ENCODE data around the gene PCDHGB6.
A peak's percentile ranks its signal among the peaks of the same experiment; 100 is the strongest.

Gene PCDHGB6

DNA sequence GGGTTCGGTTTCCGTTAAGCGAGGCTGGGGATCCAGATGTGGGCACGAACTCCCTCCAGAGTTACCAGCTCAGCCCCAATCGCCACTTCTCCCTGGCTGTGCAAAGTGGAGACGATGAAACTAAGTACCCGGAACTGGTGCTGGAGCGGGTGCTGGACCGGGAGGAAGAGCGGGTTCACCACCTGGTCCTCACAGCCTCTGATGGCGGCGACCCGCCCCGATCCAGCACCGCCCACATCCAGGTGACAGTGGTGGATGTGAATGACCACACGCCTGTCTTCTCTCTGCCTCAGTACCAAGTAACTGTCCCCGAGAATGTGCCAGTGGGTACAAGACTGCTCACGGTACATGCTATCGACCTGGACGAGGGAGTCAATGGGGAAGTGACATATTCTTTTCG lies 24.5 kb upstream of the PCDHGB6 start:
- peak overlapping the region; percentile 71 for H3K4me3 ChIP-seq (ENCODE audit: low read length)
- DNase-seq (ENCODE audit: low read depth): no peak
- TF ChIP-seq, protein P1, sequence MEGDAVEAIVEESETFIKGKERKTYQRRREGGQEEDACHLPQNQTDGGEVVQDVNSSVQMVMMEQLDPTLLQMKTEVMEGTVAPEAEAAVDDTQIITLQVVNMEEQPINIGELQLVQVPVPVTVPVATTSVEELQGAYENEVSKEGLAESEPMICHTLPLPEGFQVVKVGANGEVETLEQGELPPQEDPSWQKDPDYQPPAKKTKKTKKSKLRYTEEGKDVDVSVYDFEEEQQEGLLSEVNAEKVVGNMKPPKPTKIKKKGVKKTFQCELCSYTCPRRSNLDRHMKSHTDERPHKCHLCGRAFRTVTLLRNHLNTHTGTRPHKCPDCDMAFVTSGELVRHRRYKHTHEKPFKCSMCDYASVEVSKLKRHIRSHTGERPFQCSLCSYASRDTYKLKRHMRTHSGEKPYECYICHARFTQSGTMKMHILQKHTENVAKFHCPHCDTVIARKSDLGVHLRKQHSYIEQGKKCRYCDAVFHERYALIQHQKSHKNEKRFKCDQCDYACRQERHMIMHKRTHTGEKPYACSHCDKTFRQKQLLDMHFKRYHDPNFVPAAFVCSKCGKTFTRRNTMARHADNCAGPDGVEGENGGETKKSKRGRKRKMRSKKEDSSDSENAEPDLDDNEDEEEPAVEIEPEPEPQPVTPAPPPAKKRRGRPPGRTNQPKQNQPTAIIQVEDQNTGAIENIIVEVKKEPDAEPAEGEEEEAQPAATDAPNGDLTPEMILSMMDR (conservative IDR thresholded peaks at IDR 0.05; ENCODE audit: low read length): no peak

DNA sequence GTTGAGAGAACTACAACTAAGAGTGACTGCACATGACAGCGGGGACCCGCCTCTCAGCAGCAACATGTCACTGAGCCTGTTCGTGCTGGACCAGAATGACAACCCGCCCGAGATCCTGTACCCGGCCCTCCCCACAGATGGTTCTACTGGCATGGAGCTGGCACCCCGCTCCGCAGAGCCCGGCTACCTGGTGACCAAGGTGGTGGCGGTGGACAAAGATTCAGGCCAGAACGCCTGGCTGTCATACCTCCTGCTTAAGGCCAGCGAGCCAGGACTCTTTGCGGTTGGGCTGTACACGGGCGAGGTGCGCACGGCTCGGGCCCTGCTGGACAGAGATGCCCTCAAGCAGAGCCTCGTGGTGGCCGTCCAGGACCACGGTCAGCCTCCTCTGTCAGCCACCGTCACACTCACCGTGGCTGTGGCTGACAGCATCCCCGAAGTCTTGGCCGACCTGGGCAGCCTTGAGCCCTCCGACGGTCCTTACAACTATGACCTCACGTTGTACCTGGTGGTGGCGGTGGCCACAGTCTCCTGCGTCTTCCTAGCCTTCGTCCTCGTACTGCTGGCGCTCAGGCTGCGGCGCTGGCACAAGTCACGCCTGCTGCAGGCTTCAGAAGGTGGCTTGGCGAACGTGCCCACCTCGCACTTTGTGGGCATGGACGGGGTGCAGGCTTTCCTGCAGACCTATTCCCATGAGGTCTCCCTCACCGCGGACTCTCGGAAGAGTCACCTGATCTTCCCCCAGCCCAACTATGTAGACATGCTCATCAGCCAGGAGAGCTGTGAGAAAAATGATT lies 23.2 kb upstream of the PCDHGB6 start:
- no peak overlapping the region for H3K4me3 ChIP-seq (ENCODE audit: low read length)
- TF ChIP-seq, protein P1 (conservative IDR thresholded peaks at IDR 0.05; ENCODE audit: low read length): no peak
- DNase-seq (ENCODE audit: low read depth): no peak

DNA sequence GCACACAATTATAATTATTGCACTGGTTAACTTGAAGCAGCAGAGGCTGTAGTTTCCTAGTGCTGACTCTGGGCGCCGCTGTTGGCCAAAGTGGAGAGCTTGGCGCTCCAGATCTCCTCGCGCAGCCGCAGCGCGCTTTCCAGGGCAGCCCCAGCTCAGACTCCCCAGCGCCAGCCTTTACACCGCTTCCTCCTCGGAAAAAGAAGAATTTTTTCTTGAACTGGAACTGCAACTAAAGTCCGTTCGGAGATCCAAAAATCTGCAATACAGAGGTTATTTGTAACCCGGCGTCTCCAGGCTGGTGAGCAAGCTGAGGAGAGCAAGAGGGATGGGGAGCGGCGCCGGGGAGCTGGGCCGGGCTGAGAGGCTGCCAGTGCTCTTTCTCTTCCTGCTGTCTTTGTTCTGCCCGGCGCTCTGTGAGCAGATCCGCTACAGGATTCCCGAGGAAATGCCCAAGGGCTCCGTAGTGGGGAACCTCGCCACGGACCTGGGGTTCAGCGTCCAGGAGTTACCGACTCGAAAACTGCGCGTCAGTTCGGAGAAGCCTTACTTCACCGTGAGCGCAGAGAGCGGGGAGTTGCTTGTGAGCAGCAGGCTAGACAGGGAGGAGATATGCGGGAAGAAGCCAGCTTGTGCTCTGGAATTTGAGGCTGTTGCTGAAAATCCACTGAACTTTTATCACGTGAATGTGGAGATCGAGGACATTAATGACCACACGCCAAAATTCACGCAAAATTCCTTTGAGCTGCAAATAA lies 20.1 kb upstream of the PCDHGB6 start, which contains the start of gene PCDHGB4:
Gene PCDHGB4, plus strand, starts transcription at position 142 of the 755 bp plus-strand sequence. Its CDS starts 187 bp downstream, at position 329.
- TF ChIP-seq, protein P1 (conservative IDR thresholded peaks at IDR 0.05; ENCODE audit: low read length): peak; percentile 64
- peak; percentile 54 for DNase-seq (ENCODE audit: low read depth)
- H3K4me3 ChIP-seq (ENCODE audit: low read length): peak within 1 kb of the TSS; percentile 54

DNA sequence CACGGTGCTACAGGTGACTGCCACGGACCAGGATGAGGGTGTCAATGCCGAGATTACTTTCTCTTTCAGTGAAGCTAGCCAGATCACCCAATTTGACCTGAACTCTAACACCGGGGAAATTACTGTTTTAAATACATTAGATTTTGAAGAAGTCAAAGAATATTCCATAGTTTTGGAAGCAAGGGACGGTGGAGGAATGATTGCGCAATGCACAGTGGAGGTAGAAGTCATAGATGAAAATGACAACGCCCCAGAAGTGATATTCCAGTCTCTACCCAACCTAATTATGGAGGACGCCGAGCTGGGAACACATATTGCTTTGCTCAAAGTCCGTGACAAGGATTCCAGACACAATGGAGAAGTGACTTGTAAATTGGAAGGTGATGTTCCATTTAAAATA lies 19.2 kb upstream of the PCDHGB6 start:
- no peak overlapping the region; the same call in 1 of the 2 replicates for H3K4me3 ChIP-seq (ENCODE audit: low read length)
- no peak for DNase-seq (ENCODE audit: low read depth)
- TF ChIP-seq, protein P1 (conservative IDR thresholded peaks at IDR 0.05; ENCODE audit: low read length): no peak

DNA sequence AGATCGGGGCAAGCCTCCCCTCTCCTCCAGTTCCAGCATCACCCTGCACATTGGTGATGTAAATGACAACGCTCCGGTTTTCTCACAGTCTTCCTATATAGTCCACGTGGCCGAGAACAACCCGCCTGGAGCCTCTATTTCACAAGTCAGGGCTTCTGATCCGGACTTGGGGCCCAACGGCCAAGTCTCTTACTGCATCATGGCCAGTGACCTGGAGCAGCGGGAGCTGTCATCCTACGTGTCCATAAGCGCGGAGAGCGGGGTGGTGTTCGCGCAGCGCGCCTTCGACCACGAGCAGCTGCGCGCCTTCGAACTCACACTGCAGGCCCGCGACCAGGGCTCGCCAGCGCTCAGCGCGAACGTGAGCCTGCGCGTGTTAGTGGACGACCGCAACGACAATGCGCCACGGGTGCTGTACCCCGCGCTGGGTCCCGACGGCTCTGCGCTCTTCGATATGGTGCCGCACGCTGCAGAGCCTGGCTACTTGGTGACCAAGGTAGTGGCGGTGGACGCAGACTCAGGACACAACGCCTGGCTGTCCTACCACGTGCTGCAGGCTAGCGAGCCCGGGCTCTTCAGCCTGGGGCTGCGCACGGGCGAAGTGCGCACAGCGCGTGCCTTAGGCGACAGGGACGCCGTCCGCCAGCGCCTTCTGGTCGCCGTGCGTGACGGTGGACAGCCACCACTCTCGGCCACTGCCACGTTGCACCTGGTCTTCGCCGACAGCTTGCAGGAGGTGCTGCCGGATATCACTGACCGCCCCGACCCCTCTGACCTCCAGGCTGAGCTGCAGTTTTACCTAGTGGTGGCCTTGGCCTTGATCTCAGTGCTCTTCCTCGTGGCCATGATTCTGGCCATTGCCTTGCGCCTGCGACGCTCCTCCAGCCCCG lies 18.4 kb upstream of the PCDHGB6 start:
- DNase-seq (ENCODE audit: low read depth): no peak
- H3K4me3 ChIP-seq (ENCODE audit: low read length): no peak overlapping the region
- TF ChIP-seq, protein P1 (conservative IDR thresholded peaks at IDR 0.05; ENCODE audit: low read length): no peak

DNA sequence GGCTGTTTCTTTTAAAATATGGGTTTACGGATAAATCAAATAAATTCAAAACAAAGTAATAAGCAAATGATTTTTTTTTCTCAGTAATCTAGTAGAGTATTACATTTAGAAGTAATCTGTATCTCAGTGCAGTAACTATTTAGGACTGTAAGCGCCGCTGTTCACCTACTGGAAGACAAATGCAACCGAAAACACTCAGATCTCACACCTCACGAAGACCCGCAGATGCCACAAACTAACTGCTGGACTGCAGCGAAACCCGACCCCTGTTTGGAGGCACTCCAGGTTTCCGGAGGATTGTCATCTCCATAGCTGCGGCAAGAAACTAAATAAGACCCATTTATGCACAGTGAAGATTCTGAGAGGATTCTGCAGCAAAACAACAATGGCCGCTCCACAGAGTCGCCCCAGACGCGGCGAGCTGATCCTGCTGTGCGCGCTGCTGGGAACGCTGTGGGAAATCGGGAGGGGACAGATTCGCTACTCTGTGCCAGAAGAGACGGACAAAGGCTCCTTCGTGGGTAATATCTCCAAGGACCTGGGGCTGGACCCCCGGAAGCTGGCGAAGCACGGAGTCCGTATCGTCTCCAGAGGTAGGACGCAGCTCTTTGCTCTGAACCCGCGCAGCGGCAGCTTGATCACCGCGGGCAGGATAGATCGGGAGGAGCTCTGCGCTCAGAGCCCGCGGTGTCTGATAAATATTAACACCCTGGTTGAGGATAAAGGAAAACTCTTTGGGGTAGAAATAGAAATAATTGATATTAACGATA lies 15.2 kb upstream of the PCDHGB6 start, which contains the start of gene PCDHGA8:
Gene PCDHGA8, plus strand, starts transcription at position 205 of the 770 bp plus-strand sequence. Its CDS starts 181 bp downstream, at position 386.
- peak within 1 kb of the TSS; percentile 9; the same call in 1 of the 2 replicates for H3K4me3 ChIP-seq (ENCODE audit: low read length)
- TF ChIP-seq, protein P1 (conservative IDR thresholded peaks at IDR 0.05; ENCODE audit: low read length): peak; percentile 22
- peak; percentile 41 for DNase-seq (ENCODE audit: low read depth)
